Aorta (tissue), 5 donors: ENCODE measurements around the gene SIT1. TPM values are rescaled to one million over a fixed set of nuclear protein-coding genes. Genes with fewer than 3 reads are reported as not detected.

Experiments used
- ATAC-seq: fragments of 200-7000 bp; cut with Tn5 transposase; one replicate; pipeline ENCODE4 v1.9.1; 2022; ENCODE audit warnings: moderate library complexity; ENCODE audit not compliant: low FRiP score
- DNase-seq, 2 donors: peaks; one replicate each; pipeline ENCODE4 v3.0.0-alpha.2; 2020
- H3K27ac ChIP-seq, 2 donors: one replicate each; pipeline ENCODE4 v1.5.1; 2013; ENCODE audit warnings: low read length in 2 of 2, mild to moderate bottlenecking in 2 of 2, moderate library complexity in 2 of 2, control low read depth in 1 of 2, inconsistent platforms in 1 of 2, low read depth in 1 of 2
- H3K27me3 ChIP-seq, 2 donors: one replicate each; pipeline ENCODE4 v1.6.1; 2013; ENCODE audit warnings: control low read depth in 1 of 2, low read length in 1 of 2, mild to moderate bottlenecking in 1 of 2, moderate library complexity in 1 of 2; ENCODE audit not compliant: insufficient read depth in 2 of 2, control insufficient read depth in 1 of 2
- H3K36me3 ChIP-seq, 2 donors: one replicate each; pipeline ENCODE4 v1.6.1; 2013; ENCODE audit warnings: control low read depth in 1 of 2, low read length in 1 of 2, mild to moderate bottlenecking in 1 of 2; ENCODE audit not compliant: insufficient read depth in 2 of 2, control insufficient read depth in 1 of 2
- H3K4me1 ChIP-seq, 2 donors: one replicate each; pipeline ENCODE4 v1.6.1; 2013; ENCODE audit warnings: low read length in 2 of 2, control low read depth in 1 of 2, mild to moderate bottlenecking in 1 of 2, moderate library complexity in 1 of 2; ENCODE audit not compliant: insufficient read depth in 2 of 2, control insufficient read depth in 1 of 2
- H3K4me3 ChIP-seq, 2 donors: one replicate each; pipeline ENCODE4 v1.5.1; 2013; ENCODE audit warnings: low read length in 2 of 2, control low read depth in 1 of 2, mild to moderate bottlenecking in 1 of 2
- H3K9me3 ChIP-seq: one replicate; pipeline ENCODE4 v1.6.1; 2013; ENCODE audit warnings: mild to moderate bottlenecking, low read length; ENCODE audit not compliant: control insufficient read depth
- WGBS, 2 donors: extraction: QIAGEN DNeasy Blood & Tissue Kit; methylation state at CpG; one replicate each; pipeline ENCODE4 v1.1.7; 2013; 5-methylcytosine and 5-hydroxymethylcytosine counted together
- intact Hi-C, 2 donors: fragments of 100-400 bp; cut with DNase I; formaldehyde crosslinking; loops; one replicate each; pipeline versions ENCODE4 v1.14.2 to v1.15.0; 2022
- polyA plus RNA-seq, 2 donors: library from polyadenylated mRNA; stranded (reverse); fragments of 200-250 nt; gene quantifications; one replicate each; pipeline ENCODE4 v1.2.3, GENCODE V29; 2013
- total RNA-seq, 2 donors: library from RNA; stranded (reverse); fragmentation: NEBNext Ultra II Directional; extraction: Animal tissue kit (Norgen Biotek cat#: 25700); gene quantifications; one replicate each; pipeline ENCODE4 v1.2.1, GENCODE V29; 2021
- donor health status: healthy with polysubstance abuse.
- donor health status: Bipolar disorder and iron deficiency.
- donor health status: DM: no; HTN: no; CAD: no.
- donor health status: DM: no; HTN: no; CAD: no.
- donor health status: DM: yes; HTN: yes; CAD: no.

The SIT1 gene
- total and polyA plus RNA-seq, 4 donors: 0.65 to 1.3 (median 1.1) TPM

DNA sequence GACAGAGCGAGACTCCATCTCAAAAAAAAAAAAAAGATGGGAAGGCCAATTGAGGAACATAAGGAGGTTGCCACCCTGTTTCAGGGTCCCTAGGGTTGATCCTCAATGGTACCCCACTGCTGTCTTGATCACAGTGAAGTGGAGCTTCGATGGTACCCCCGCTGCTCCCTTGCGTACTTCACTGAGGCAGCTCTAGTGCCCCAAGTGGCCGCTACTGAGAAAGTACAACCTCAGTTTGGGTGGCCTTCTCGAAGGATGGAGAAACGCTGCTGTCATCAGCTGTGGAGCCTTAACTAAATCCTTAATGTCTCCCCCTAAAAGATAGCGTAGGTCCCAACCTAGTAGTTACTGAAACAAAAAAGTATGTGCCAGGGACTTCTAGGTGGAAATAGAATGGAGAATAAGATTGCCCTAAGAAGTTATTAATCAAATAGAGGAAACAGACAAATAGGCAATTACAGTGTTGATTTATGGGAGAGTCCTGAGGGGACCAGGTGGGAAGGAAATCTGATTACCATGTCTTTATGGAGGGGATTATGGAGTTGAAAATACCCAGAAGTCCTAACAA, 39.4 kb downstream of the SIT1 start:
- Histone ChIP-seq H3K9me3 (no peaks in the 10 kb centered on the region), H3K4me1 (no peaks in the 10 kb centered on the region), H3K27ac (no peak overlapping the region), H3K36me3 (peaks cover 0 to 3% of the 10 kb centered on the region in 2 donors), H3K27me3 (no peaks in the 10 kb centered on the region), H3K4me3 (no peak overlapping the region)
- peak; percentile 69 to 78 for DNase-seq
- ATAC-seq: peak; percentile 52
- 19 to 20% methylated on average over 8 of the region's 8 CpGs for WGBS, 2 donors
- intact Hi-C loops: no loop called here

DNA sequence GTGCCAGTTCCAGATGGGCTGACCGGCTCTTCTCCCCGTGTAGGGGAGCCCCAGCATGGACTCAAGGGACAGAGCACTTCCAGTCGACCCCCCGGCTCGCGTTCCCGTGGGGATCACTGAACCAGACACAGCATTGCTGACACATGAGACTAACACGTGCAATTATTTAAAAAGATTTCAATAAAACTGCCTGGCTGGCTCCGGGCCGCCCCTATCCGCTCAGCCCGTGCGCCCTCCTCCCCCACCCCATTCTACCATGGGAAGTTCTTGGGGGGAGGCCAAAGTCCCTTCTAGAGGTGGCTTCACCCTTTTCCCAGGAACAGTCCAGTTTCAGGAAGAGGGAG, 40.9 kb downstream of the SIT1 start:
- H3K27me3 ChIP-seq: no peaks in the 10 kb centered on the region
- 64 to 65% methylated on average over 13 of the region's 13 CpGs for WGBS, 2 donors
- H3K4me3 ChIP-seq: no peak overlapping the region
- ATAC-seq (no peak), DNase-seq (no peak)
- peaks cover 0 to 3% of the 10 kb centered on the region in 2 donors for H3K36me3 ChIP-seq
- intact Hi-C loops: loop anchor here in 1 of 2 donors (5.0 kb wide), 1 partner anchor 38 kb away; no protein-coding TSS in a partner anchor
- H3K4me1 ChIP-seq: no peaks in the 10 kb centered on the region
- no peak overlapping the region for H3K27ac ChIP-seq
- H3K9me3 ChIP-seq: no peaks in the 10 kb centered on the region

DNA sequence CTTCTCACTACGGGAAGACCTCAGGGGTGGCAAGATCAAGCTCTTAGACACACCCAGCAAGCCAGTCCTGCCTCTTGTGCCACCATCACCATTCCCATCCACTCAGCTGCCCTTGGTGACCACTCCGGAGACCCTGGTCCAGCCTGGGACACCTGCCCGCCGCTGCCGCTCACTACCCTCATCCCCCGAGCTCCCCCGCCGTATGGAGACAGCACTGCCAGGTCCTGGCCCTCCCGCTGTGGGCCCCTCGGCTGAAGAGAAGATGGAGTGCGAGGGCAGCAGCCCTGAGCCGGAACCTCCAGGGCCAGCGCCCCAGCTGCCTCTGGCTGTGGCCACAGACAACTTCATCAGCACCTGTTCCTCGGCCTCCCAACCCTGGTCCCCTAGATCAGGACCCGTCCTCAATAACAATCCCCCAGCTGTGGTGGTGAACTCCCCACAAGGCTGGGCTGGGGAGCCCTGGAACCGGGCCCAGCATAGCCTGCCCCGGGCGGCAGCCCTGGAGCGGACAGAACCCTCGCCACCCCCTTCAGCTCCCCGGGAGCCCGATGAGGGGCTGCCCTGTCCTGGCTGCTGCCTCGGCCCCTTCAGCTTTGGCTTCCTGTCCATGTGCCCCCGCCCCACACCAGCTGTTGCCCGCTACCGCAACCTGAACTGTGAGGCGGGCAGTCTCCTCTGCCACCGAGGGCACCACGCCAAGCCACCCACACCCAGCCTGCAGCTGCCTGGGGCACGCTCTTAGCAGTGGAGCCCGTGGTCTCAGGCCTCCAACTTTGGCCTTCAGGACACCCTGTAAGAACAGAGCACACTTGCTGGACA, 41.5 kb downstream of the SIT1 start:
- intact Hi-C loops: loop anchor here in 1 of 2 donors (5.0 kb wide), 1 partner anchor 38 kb away; no protein-coding TSS in a partner anchor
- H3K27me3 ChIP-seq: no peaks in the 10 kb centered on the region
- H3K27ac ChIP-seq: no peak overlapping the region
- 71 to 72% methylated on average over 30 to 31 of the region's 31 CpGs for WGBS, 2 donors
- peak in 1 of 2 donors; percentile 76 for DNase-seq
- peaks cover 0 to 3% of the 10 kb centered on the region in 2 donors for H3K36me3 ChIP-seq
- ATAC-seq: no peak
- H3K4me3 ChIP-seq: no peak overlapping the region
- no peaks in the 10 kb centered on the region for H3K4me1 ChIP-seq
- H3K9me3 ChIP-seq: no peaks in the 10 kb centered on the region

DNA sequence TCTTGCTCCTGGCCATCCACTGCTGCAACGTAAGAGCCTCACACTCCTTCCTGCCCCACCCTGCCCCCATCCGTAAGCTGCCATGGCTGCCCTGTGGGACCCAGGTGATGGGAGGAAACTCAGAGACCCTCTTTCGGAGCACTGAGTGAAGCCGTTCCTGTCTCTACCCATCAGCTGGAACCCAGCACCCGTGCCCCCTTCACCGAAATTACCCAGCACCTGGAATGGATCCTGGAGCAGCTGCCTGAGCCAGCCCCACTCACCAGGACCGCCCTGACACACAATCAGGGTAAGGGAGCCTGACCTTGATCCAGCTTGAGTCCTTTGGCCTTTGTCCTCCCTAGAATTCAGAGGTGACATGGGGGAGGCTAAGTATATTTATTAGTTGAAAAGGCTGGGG, 42.5 kb downstream of the SIT1 start:
- DNase-seq (no peak), ATAC-seq (no peak)
- Histone ChIP-seq H3K4me1 (no peaks in the 10 kb centered on the region), H3K9me3 (no peaks in the 10 kb centered on the region), H3K4me3 (no peak overlapping the region), H3K27ac (no peak overlapping the region), H3K36me3 (peaks cover 0 to 3% of the 10 kb centered on the region in 2 donors), H3K27me3 (no peaks in the 10 kb centered on the region)
- 74 to 79% methylated on average over 7 of the region's 7 CpGs for WGBS, 2 donors
- intact Hi-C loops: loop anchor here in 1 of 2 donors (5.0 kb wide), 1 partner anchor 39 kb away; no protein-coding TSS in a partner anchor

DNA sequence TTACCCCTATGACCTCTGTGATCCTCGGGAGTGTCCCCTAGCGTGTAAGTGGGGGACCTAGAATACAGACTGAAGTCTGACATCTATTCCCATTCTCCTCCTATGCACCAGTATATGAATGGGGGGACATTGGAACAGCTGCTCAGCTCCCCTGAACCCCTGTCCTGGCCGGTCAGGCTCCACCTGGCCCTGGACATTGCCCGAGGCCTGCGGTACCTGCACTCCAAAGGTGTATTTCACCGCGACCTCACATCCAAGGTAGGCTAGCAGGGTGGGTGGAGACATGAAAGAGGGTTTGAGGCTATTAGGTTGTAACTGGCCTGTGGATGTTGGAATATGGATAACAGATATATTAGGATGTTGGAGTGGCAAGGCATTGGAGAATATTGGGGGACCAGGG, 44.0 kb downstream of the SIT1 start:
- intact Hi-C loops: loop anchor here in 1 of 2 donors (5.0 kb wide), 1 partner anchor 41 kb away; no protein-coding TSS in a partner anchor
- no peak for DNase-seq
- H3K9me3 ChIP-seq: no peaks in the 10 kb centered on the region
- H3K4me3 ChIP-seq: no peak overlapping the region
- peaks cover 0 to 3% of the 10 kb centered on the region in 2 donors for H3K36me3 ChIP-seq
- H3K4me1 ChIP-seq: no peaks in the 10 kb centered on the region
- H3K27me3 ChIP-seq: no peaks in the 10 kb centered on the region
- no peak overlapping the region for H3K27ac ChIP-seq
- no peak for ATAC-seq
- 85 to 87% methylated on average over 7 of the region's 7 CpGs for WGBS, 2 donors

DNA sequence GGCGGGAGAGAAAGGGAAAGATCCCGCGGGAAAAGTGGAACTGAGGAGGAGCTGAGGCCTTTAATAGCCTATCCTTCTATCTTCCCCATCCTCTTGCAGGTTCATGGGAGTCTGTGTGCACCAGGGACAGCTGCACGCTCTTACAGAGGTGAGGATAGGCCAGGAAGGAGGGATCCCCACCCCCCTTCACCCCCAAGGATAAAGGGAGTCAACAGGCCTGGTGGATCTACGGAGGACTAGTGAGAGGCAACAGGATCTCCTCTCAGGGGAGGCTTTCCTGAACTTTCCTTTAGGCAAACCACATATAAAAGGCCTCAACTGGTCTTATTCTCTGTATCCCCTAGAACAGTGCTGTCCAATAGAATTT, 44.6 kb downstream of the SIT1 start:
- peak overlapping the region in 1 of 2 donors; percentile 89 for H3K4me3 ChIP-seq
- no peak overlapping the region for H3K27ac ChIP-seq
- WGBS, 2 donors: 0 to 4% methylated on average over 5 of the region's 5 CpGs
- intact Hi-C loops: loop anchor here in 1 of 2 donors (5.0 kb wide), 1 partner anchor 41 kb away; no protein-coding TSS in a partner anchor
- H3K4me1 ChIP-seq: no peaks in the 10 kb centered on the region
- no peaks in the 10 kb centered on the region for H3K27me3 ChIP-seq
- no peaks in the 10 kb centered on the region for H3K9me3 ChIP-seq
- no peak for ATAC-seq
- DNase-seq: no peak
- peaks cover 0 to 3% of the 10 kb centered on the region in 2 donors for H3K36me3 ChIP-seq

DNA sequence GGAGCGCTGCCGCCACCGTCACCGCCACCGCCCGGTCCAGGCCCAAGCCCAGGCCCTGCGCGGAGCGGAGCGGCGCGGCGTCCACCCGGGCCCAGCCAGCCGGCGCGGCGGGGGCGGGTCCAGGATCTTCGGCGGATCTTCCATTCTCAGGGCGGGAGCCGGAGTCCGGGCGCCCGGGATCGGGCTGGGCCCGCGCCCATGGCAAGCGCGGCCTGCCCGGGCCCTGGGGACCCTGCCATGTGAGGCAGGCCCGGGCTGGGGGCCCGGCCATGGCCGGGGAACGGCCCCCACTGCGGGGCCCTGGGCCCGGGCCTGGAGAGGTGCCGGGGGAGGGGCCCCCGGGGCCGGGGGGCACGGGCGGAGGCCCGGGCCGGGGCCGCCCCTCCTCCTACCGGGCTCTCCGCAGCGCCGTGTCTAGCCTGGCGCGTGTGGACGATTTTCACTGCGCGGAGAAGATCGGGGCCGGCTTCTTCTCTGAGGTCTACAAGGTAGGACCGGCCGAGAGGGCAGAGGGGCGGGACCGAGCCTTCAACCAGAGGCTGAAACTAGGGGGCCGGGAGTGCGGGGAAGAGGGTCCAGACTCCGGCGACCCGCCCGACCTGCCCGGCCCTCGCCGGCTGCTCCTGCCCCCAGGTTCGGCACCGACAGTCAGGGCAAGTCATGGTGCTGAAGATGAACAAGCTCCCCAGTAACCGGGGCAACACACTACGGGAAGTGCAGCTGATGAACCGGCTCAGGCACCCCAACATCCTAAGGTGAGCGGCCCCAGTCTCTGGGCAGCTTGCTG, 45.2 kb downstream of the SIT1 start:
- H3K27ac ChIP-seq: no peak overlapping the region
- no peaks in the 10 kb centered on the region for H3K4me1 ChIP-seq
- H3K36me3 ChIP-seq: peaks cover 0 to 3% of the 10 kb centered on the region in 2 donors
- intact Hi-C loops: loop anchor here in 1 of 2 donors (2.0 to 5.0 kb wide), 3 partner anchors 41 to 127 kb away; partner anchors contain the start of genes CREB3 and TLN1
- peak overlapping the region; percentile 89 to 91 for H3K4me3 ChIP-seq
- H3K27me3 ChIP-seq: no peaks in the 10 kb centered on the region
- ATAC-seq (no peak), DNase-seq (peak; percentile 61 to 79)
- no peaks in the 10 kb centered on the region for H3K9me3 ChIP-seq
- 0 to 1% methylated on average over 43 to 76 of the region's 76 CpGs for WGBS, 2 donors

DNA sequence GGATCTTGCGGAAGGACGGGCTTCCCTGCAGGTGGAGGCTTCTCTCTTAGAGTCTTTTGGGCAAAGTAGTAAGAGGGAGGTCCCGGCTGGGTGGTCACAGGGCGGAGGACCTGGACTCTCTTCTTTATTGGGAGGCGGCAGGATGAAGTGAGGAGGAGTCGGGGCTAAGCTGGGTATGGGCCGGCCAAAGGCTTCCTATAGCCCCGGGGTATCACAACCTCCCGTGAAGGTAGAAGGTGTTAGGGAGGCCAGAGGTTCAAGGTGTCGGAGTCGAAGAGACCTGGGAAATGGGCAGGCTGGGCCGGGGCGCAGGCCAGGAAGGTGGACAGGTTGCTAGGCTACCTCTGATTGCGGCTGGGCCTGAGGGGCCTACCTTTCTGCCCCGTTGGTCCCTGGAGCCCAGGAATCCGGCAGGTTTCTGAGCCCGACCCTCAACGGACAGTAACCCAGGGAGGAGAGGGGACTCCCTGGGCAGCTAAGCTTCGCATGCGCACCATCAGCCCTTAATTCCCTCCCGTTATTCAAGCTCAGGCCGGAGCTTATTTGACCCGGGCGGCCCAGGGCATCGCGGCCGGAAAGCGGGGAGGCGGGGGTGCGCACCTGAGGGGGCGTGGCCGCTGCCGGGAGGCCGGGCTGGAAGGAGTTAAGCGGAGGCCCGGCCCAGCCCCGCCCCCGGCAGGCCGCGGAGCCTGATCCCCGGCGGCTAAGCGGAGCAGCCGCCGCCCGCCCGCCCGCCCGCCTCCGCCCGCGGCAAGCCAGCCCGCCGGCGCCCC, 46.0 kb downstream of the SIT1 start, which contains the start of gene TESK1:
Gene TESK1, plus strand, starts transcription at position 685 of the 773 bp plus-strand sequence. CDS start 358 bp downstream, outside the sequence.
- 0% methylated on average over 30 to 55 of the region's 55 CpGs for WGBS, 2 donors
- ATAC-seq (peak; percentile 69), DNase-seq (peak; percentile 86 to 91)
- intact Hi-C loops: loop anchor here (2.0 to 5.0 kb wide), 5 partner anchors 37 to 128 kb away; partner anchors contain the start of genes CREB3 (in 1 of the 2), RUSC2 (in 1 of the 2) and TLN1 (in 1 of the 2)
- no peaks in the 10 kb centered on the region for H3K27me3 ChIP-seq
- no peaks in the 10 kb centered on the region for H3K9me3 ChIP-seq
- peak within 1 kb of the TSS; percentile 2 to 66 for H3K27ac ChIP-seq
- H3K4me1 ChIP-seq: no peaks in the 10 kb centered on the region
- peak within 1 kb of the TSS; percentile 89 to 91 for H3K4me3 ChIP-seq
- H3K36me3 ChIP-seq: peaks cover 0 to 3% of the 10 kb centered on the region in 2 donors
